T-helper 2 cell treated with Interferon-gamma antibody and Interleukin-4, amounts not matched to agents 5 μg/mL and 100 μg/mL, for 36 hours (primary cell): ENCODE measurements around the gene FAM171A2.
"Not testable (repeated sequence)": the region's sequence is repeated elsewhere in the genome, so short reads cannot be mapped to it uniquely, and the experiment has no call there.

Source experiments
- DNase-seq: peaks from one replicate; pipeline ENCODE4 v3.0.0; 2021; ENCODE audit warnings: low spot score
- H3K27ac Mint-ChIP-seq: one replicate; pipeline ENCODE4 v1.8.0; 2021; ENCODE audit warnings: mild to moderate bottlenecking, mixed read lengths
- H3K27me3 Mint-ChIP-seq: one replicate; pipeline ENCODE4 v1.8.0; 2021; ENCODE audit warnings: low read depth, mixed read lengths
- H3K36me3 Mint-ChIP-seq: one replicate; pipeline ENCODE4 v1.8.0; 2021; ENCODE audit warnings: low read depth, mixed read lengths
- H3K4me1 Mint-ChIP-seq: one replicate; pipeline ENCODE4 v1.8.0; 2021; ENCODE audit warnings: low read depth, mixed read lengths
- H3K4me3 Mint-ChIP-seq: one replicate; pipeline ENCODE4 v1.8.0; 2022; ENCODE audit warnings: mild to moderate bottlenecking, moderate library complexity, mixed read lengths
- H3K9me3 Mint-ChIP-seq: one replicate; pipeline ENCODE4 v1.8.0; 2021; ENCODE audit warnings: mixed read lengths

FAM171A2 gene

GRCh38 chr17:44335564-44335963 lies 28.1 kb downstream of the FAM171A2 start:
- Mint-ChIP-seq H3K27ac (no peak overlapping the region), H3K4me3 (no peak overlapping the region), H3K4me1 (peaks cover 6% of the 10 kb centered on the region), H3K36me3 (no peaks in the 10 kb centered on the region), H3K27me3 (peaks cover 3% of the 10 kb centered on the region), H3K9me3 (no peaks in the 10 kb centered on the region)
- DNase-seq: no peak

GRCh38 chr17:44334727-44335126 lies 28.9 kb downstream of the FAM171A2 start:
- Mint-ChIP-seq H3K4me3 (no peak overlapping the region), H3K9me3 (no peaks in the 10 kb centered on the region), H3K36me3 (no peaks in the 10 kb centered on the region), H3K27me3 (no peaks in the 10 kb centered on the region), H3K27ac (no peak overlapping the region), H3K4me1 (peaks cover 6% of the 10 kb centered on the region)
- DNase-seq: no peak

DNA sequence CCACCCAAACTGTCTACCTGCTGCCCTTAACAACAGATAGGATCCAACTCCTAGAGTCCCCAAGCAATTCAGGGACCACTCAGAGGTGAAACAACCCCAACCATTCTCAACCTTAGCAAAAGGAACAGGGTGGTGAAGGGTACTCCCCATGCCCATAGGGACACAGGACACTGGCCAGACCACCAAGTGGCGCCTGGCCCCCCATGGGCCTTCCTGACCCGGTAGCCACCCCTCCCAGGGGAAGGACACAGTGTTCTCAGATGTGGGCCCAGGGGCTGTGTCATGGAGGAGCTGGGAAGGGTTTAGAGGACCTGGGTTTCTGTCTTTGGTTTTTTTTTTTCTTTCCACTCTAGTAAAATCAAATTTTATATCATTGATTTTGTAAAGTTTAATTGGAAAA lies 29.3 kb downstream of the FAM171A2 start:
- Mint-ChIP-seq H3K4me1 (peaks cover 6% of the 10 kb centered on the region), H3K27me3 (no peaks in the 10 kb centered on the region), H3K27ac (no peak overlapping the region), H3K9me3 (no peaks in the 10 kb centered on the region), H3K4me3 (no peak overlapping the region), H3K36me3 (no peaks in the 10 kb centered on the region)
- DNase-seq: no peak

DNA sequence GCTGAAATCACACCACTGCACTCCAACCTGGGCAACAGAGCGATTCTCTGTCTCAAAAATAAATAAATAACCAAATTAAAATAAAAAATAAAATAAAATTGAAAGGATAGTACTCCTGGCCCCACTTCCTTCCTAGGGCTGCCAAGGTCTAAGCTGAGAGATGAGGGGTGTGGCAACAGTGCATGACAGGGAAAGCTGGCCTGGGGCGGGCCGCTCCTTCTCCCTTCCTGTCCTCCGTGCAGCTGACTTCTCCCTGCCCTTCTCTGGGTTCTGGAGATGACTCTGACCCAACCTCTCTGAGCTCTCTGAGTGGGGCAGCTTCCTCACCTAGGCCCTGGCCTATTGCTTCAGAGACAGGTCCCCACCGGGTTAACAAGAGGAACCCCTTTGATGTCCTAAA lies 30.3 kb downstream of the FAM171A2 start:
- Mint-ChIP-seq H3K27me3 (no peaks in the 10 kb centered on the region), H3K27ac (no peak overlapping the region), H3K4me1 (peaks cover 6% of the 10 kb centered on the region), H3K36me3 (no peaks in the 10 kb centered on the region), H3K9me3 (no peaks in the 10 kb centered on the region), H3K4me3 (no peak overlapping the region)
- no peak for DNase-seq

GRCh38 chr17:44331249-44331760 lies 32.3 kb downstream of the FAM171A2 start:
- Mint-ChIP-seq H3K4me1 (peaks cover 10% of the 10 kb centered on the region), H3K27me3 (no peaks in the 10 kb centered on the region), H3K9me3 (no peaks in the 10 kb centered on the region), H3K36me3 (no peaks in the 10 kb centered on the region), H3K4me3 (no peak overlapping the region), H3K27ac (peak overlapping the region; percentile 17)
- peak; percentile 65 for DNase-seq

DNA sequence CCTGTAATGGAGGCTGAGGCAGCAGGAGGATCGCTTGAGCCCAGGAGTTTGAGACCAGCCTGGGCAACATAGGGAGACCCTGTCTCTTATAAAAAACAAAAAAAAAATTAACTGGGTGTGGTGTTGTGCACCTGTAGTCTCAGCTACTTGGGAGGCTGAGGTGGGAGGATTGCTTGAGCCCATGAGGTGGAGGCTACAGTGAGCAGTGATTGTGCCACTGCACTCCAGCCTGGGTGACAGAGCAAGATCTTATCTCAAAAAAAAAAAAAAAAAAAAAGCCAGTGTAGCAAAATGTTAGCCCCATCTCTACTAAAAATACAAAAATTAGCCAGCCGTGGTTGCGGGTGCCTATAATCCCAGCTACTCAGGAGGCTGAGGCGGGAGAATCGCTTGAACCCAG lies 33.4 kb downstream of the FAM171A2 start:
- not testable (repeated sequence) for H3K4me3 Mint-ChIP-seq, DNase-seq, H3K27me3 Mint-ChIP-seq

GRCh38 chr17:44329516-44329915 lies 34.1 kb downstream of the FAM171A2 start:
- H3K4me3 Mint-ChIP-seq, H3K27me3 Mint-ChIP-seq, H3K27ac Mint-ChIP-seq, H3K36me3 Mint-ChIP-seq, DNase-seq, H3K9me3 Mint-ChIP-seq: not testable (repeated sequence)
- peaks cover 16% of the 10 kb centered on the region for H3K4me1 Mint-ChIP-seq

More for the DNA sequence above, 33.4 kb downstream of the FAM171A2 start:
- H3K9me3 Mint-ChIP-seq, H3K27ac Mint-ChIP-seq, H3K36me3 Mint-ChIP-seq: not testable (repeated sequence)
- peaks cover 14% of the 10 kb centered on the region for H3K4me1 Mint-ChIP-seq

DNA sequence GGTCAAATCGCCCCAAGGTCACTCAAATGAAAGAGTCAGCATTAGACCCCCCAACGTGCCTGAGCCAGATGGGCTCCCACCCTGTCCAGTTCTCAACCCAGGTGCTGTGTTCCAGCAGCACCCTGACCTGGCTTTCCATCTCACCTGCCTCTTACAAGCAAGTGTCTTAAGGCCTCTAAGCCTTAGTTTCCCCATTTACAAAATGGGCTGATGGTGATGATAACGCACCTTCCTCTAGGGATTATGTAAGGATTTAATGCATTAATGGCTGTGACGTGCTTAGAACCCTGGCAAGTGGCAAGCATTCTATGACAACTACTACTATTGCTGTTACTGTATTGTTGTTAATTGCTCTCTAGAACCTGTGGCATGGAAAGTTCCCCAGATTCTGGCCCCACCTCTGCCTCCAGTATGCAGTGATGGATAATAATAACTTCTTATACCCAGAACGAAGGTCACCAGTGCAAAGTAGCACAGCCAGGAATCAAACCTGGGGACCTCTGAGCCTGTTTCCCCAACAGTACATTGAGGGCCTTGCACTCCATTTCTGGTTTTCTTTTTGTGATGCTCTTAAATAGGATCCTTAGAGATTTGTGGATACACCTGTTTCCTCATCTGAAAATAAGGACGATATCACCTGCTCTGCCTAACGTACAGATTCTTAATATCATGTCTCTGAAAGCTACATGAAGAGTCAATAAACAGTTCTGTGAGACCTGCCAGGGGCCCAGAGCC lies 35.8 kb downstream of the FAM171A2 start:
- Mint-ChIP-seq H3K9me3 (no peaks in the 10 kb centered on the region), H3K4me3 (peak overlapping the region; percentile 46), H3K4me1 (peaks cover 18% of the 10 kb centered on the region), H3K36me3 (no peaks in the 10 kb centered on the region), H3K27me3 (no peaks in the 10 kb centered on the region), H3K27ac (no peak overlapping the region)
- no peak for DNase-seq

DNA sequence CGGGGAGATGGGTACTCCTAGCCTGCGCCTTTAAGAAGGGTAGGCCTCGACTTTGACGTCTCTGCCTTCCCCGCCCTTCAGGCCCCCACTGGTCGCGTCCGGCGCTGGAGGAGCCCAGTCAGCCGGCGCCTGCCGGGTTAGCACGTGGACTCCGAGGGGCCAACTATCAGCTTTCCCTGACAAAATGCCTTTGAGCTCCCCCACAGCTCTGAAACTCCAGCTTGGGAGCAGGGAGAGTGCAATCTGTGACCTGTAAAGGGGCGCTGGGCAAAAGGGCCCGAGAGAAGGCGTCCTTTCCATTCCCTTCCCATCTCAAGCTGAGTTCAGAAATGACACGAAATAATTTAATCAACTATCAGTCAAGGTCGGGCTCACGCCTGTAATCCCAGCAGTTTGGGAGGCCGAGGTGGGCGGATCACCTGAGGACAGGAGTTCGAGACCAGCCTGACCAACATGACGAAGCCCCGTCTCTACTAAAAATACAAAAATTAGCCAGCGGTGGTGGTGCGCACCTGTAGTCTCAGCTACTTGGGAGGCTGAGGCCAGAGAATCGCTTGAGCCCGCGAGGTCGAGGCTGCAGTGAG lies 36.7 kb downstream of the FAM171A2 start:
- Mint-ChIP-seq H3K27me3 (no peaks in the 10 kb centered on the region), H3K36me3 (peaks cover 2% of the 10 kb centered on the region), H3K4me1 (peaks cover 18% of the 10 kb centered on the region), H3K27ac (peak overlapping the region; percentile 86), H3K9me3 (no peaks in the 10 kb centered on the region), H3K4me3 (peak overlapping the region; percentile 75)
- DNase-seq: peak; percentile 92

DNA sequence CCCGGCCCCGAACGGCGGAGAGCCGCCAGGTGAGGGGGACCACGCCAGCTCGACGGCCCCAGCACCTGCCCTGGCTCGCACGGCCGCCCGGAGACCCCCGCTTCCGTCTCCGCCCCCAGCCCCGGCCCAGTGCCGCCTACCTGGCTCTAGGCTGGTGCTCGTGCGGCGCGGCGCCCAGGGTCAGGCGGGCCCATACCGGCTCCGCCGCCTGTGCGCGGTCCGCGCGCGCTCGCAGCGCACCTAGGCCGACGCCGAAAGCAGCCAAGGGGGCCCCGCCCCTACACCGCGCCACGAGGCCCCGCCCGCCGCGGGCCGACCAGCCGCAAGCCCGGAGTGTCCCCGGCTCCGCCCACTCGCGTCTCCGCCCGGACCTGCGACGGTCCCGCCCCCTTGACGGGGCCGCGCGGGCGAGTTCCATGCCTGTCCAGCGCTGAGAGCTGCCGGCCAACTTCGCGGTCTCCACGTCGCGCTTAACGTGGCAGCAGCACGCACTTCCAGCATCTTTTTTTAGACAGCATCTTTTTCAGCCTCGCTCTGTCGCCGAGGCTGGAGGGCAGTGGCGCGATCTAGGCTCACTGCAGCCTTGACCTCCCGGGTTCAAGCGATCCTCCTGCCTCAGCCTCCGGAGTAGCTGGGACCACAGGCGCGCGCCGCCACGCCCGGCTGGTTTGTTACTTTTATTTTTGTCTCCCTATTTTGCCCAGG lies 38.9 kb downstream of the FAM171A2 start, which contains the start of gene SLC25A39:
TSS of gene SLC25A39 (minus strand) at position 253 of the 705 bp plus-strand sequence. CDS start 1,261 bp downstream, outside the sequence.
- Mint-ChIP-seq H3K27me3 (no peaks in the 10 kb centered on the region), H3K27ac (peak within 1 kb of the TSS; percentile 93), H3K4me1 (peaks cover 12% of the 10 kb centered on the region), H3K9me3 (no peaks in the 10 kb centered on the region), H3K4me3 (peak within 1 kb of the TSS; percentile 87), H3K36me3 (peaks cover 5% of the 10 kb centered on the region)
- DNase-seq: peak; percentile 97

DNA sequence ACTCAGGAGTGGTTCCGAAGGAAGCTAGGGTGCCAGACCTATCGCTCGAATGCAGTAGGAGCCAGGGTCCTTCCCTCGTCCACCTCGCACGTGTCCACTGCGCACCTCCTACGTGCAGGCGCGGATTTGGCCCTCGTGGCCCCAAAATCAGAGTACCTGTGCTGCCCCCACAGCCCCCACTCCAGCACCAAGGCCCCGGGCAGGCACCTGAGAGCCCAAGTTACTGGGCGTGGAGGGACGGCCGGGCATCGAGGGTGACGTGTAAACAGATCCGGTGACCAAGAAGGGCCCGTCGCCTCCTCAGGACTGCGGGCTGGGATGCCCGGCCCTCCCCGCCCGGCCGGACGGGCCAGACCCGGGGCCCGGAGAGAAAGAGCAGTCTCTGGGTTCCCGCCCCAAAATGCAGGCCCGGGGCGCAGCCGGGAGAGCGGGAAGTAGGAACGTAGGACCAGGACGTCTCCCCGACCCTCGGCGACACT lies 39.5 kb downstream of the FAM171A2 start:
- no peaks in the 10 kb centered on the region for H3K27me3 Mint-ChIP-seq
- peak overlapping the region; percentile 86 for H3K4me3 Mint-ChIP-seq
- peak overlapping the region; percentile 52 for H3K27ac Mint-ChIP-seq
- no peaks in the 10 kb centered on the region for H3K9me3 Mint-ChIP-seq
- peaks cover 11% of the 10 kb centered on the region for H3K36me3 Mint-ChIP-seq
- DNase-seq: no peak
- H3K4me1 Mint-ChIP-seq: peaks cover 12% of the 10 kb centered on the region

GRCh38 chr17:44323359-44324091 lies 40.1 kb downstream of the FAM171A2 start:
- Mint-ChIP-seq H3K36me3 (peaks cover 11% of the 10 kb centered on the region), H3K9me3 (no peaks in the 10 kb centered on the region), H3K4me3 (peak overlapping the region; percentile 86), H3K27ac (peak overlapping the region; percentile 49), H3K4me1 (peaks cover 12% of the 10 kb centered on the region), H3K27me3 (no peaks in the 10 kb centered on the region)
- DNase-seq: no peak

DNA sequence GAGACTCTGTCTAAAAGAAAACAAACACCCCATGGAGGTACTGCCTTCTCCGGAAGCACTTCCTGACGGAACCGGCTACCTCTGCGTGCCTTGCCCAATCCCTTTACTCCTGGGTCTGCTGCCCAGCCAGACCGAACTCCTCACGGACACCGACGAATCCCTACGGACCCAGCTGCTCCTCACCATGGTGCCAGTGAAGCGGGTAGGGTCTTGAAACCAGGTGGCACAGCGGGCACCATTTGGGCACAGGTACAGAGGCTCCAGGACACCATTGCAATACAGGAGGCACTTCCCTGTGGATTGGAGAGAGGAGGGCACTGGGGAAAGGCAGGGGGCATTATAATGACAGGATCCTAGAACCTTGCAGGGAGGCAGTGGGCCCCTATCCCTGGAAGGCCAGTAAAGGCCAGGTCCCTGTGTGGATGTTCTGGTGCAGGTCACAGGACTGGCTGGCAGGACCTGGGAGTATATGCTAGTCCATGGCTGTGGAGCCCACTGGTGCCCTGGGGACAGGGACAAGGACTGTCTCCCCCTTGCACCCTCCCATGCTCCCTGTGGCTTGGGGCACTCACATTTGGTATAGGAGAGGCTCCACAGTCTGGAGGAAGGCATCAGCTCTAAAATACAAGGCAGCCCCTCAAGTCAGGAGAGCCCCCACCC lies 41.3 kb downstream of the FAM171A2 start:
- peaks cover 12% of the 10 kb centered on the region for H3K4me1 Mint-ChIP-seq
- no peaks in the 10 kb centered on the region for H3K9me3 Mint-ChIP-seq
- DNase-seq: no peak
- H3K27ac Mint-ChIP-seq: no peak overlapping the region
- peak overlapping the region; percentile 38 for H3K4me3 Mint-ChIP-seq
- peaks cover 11% of the 10 kb centered on the region for H3K36me3 Mint-ChIP-seq
- H3K27me3 Mint-ChIP-seq: peaks cover 3% of the 10 kb centered on the region
